ENCODE data around the gene SLC25A10.

DNA sequence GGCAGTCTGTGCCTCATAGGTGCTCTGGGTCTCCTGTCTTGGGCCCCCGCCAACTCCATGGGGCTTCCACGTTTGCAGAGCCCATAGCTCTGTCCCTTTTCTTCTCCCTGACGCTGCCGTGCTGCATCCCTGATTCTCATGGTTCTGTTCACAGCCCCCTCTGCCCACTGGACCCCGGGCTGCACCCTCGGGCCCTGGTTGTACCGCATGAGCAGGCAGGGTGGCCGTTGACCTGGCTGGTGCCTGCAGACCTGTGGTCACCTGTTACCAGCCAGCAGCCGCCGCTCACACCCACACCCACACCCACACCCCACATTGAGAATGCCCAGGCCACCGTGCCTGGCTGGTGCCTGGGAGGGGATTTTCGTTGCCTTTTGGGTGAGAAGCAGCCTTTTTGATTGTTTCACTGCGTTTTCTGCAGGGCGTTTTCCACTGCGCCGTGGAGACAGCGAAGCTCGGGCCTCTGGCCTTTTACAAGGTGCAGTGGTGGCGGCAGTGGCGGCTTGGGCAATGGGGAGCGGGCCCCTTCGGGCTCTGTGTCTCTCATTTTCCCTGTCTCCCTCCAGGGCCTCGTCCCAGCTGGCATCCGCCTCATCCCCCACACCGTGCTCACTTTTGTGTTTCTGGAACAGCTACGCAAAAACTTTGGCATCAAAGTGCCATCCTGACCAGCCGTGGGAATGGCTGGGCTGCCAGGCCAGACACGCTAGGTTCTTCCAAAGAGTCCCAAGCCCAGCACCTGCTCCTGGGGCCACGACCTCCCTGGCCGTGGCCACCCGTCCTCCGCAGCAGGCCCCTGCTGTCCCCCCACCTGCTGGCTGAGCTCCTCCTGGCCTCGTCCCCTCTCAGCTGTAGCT is 7.6 kb downstream of the SLC25A10 start:
- TF ChIP-seq, protein P1, sequence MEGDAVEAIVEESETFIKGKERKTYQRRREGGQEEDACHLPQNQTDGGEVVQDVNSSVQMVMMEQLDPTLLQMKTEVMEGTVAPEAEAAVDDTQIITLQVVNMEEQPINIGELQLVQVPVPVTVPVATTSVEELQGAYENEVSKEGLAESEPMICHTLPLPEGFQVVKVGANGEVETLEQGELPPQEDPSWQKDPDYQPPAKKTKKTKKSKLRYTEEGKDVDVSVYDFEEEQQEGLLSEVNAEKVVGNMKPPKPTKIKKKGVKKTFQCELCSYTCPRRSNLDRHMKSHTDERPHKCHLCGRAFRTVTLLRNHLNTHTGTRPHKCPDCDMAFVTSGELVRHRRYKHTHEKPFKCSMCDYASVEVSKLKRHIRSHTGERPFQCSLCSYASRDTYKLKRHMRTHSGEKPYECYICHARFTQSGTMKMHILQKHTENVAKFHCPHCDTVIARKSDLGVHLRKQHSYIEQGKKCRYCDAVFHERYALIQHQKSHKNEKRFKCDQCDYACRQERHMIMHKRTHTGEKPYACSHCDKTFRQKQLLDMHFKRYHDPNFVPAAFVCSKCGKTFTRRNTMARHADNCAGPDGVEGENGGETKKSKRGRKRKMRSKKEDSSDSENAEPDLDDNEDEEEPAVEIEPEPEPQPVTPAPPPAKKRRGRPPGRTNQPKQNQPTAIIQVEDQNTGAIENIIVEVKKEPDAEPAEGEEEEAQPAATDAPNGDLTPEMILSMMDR (conservative IDR thresholded peaks at IDR 0.05; ENCODE audit: low read depth, low read length) = no peak
- no peak for TF ChIP-seq EZH2 (IDR thresholded peaks at IDR 0.05; ENCODE audit: borderline replicate concordance, low read depth, low read length, poor library complexity, severe bottlenecking)

Measured in A673 (cell line).